CMK (cell line): ENCODE results near the gene LHFPL2.
"Not testable (repeated sequence)": the region's sequence is repeated elsewhere in the genome, so short reads cannot be mapped to it uniquely, and the experiment has no call there.

ENCODE experiments used
- DNase-seq: peaks from one replicate; pipeline ENCODE4 v3.0.0-alpha.2; 2010; ENCODE audit warnings: low read depth

The LHFPL2 gene

DNA sequence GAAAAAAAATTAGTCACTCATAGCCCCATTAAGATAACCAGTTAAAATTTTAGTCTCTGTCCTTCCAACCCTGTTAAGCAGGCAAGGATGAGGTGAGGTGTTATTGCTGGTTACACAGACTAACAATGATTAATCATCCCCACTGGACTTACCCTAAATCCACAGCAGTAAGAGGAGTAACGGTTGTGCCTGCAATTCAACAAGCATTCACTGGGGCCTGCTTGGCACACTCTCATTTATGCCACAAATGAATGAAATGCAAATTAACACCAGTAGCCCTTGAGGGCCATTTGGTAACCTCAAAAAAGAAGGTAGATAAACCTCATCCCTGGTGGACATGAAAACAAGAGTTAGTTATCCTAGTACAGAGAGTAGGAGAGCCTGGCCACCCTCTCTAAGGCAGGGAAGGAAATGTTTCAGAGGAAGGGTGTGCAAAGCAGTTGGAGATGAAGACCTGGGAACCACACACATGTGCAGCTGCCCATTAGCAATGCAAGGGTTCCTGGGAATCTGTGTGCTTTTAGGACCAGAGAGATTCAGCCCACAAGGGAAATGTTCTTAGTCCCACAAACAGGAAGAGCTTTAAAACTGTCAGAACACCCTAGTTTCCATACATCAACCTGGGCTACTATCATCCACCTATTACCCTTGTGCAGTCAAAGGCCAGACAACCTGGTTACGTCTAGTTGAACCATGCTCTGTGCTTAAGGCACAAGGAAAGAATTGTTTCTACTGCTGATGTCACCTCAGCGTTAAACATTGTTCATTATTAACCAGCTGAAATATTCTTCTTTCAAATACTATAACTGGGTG, 7.7 kb downstream of the LHFPL2 start:
- DNase-seq: no peak

DNA sequence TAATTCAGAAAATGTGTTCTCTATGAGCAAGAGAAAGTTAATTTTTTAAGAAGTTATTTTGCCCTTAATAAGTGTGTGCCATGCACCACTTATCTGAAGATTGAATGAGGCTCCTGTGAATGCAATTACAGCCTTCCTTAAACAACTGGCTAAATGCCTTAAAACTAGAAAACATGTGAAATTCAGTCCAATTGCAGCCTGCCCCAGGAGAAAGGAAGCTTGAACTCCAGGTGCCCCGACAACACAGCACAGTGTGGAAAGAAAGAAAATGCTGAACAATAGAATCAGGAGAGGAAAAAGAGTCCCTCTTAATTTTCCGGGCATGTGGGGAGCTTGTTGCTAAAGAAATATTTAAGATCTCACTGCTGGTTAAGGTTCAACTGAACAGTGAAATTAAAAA, 8.8 kb downstream of the LHFPL2 start:
- no peak for DNase-seq

DNA sequence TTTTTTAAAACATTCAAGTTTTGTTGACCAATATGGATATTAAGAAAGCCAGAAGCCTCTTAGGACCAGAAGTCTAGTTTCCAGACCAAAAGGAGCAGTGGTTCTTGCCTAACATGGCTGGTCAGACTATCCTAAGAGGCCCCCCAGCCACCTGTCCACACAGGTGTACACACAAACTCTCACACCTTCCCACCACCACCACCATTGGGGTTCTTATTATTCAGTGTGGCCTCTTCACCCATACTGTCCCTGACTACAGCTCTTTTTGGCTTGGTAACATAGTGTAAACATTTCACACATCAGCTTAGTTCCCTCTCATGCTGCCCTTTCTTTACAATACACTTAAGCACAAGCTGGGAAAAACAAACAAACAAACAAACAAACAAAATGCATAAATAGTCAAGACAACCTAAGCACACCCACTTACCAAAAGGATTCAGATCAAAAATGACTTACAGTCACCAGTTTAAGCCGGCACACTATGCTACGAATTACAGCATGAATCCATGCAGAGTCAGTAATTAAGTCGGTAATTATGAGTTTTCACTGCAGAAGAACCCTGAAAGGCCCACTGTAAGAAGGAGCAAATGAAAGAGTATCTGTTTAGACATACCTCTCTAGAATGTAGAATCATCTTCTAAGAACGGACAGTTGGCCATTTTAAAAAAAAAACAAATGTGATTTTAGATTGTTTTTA, 9.5 kb downstream of the LHFPL2 start:
- no peak for DNase-seq

DNA sequence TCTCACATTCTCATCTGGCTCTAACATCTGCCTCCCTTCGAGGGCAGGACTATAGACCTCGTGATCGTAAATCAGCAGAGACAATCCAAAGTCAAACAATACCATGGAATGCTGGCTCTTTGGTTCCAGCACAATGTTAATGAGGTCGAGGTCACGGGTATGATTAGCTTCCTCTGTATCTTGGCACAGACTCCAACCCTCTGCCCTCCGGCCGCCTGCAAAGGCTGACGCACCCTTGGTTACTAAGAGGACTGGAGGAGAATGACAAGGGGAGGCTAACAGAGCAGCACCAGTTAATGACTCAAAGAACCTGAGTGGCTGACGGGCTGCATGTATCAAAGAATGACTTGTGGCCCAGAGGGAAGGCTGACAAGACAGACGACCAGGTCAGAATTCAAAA, 10.1 kb downstream of the LHFPL2 start:
- DNase-seq: no peak

DNA sequence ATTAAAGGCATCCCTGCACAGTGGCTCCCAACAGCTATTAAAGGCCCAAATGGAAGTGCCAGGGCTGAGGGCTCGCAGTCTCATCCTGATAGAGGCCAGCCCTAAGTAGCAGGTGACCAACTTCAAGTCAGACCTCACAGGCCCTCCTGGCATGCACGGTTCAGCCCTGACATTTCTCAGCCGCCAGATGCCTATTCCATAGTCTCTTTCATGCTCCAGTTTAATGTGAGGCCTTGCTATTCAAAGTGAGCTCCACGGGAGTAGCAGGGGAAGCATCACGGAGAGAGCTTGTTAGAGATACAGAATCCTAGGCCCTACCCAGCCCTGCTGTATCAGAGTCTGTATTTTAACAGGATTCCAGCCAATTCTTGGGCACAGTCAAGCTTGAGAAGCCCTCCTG, 11.1 kb downstream of the LHFPL2 start:
- DNase-seq: no peak

DNA sequence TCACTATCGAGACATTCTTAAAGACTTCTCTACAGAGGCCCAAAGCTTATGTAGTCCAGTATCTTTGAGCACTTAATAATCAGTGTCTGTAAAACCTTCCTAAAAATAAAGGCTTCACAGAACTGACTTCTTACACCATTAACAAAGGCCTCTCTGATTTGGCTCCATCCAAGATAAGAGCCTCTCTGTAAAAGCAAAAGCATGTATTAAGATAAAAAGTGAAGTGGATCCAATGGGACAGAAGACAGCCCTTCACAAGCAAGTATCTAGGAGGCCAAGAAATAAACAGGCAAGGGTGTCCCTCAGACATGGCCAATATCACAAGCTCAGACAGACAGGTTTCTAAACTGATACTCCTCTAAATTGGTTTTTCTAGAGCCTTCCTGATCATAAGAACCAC, 11.9 kb downstream of the LHFPL2 start:
- no peak for DNase-seq

DNA sequence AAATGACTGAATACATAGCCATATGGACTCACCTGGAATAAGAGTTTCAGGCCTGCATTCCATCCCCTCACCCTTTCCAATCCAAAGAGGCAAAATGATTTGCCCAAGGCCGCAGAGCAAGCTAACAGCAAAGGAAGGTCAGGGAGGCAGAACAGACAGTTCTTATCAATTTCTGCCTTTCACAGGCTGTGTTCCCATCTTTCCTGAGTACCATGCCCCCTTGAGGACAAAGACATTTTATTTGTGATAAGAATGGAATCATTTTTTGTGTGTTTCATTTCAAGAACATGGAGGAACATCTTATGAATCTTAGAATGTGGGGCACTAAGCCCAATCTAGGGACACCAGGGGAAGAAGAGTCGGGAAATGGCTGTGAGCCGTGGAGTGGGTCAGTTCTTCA, 13.9 kb downstream of the LHFPL2 start:
- DNase-seq: no peak

DNA sequence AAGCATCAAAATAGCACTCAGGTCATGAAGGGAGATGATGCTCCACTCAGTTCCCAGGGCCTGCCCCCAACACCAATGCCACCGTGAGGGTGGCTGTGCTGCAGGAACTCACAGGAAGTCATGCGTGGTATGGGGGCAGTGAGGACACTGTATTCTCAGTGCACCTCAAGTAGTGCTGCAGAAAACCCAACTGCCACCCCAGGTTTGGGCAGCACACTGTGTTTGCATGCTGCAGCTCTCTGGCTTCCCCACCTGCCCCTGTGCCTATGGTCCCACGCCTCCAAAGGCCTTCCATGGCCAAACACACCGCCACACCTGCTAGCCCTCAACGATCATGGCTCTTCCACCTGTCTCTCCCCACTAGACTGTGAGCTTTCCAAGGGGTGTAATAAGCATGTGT, 14.3 kb downstream of the LHFPL2 start:
- no peak for DNase-seq

DNA sequence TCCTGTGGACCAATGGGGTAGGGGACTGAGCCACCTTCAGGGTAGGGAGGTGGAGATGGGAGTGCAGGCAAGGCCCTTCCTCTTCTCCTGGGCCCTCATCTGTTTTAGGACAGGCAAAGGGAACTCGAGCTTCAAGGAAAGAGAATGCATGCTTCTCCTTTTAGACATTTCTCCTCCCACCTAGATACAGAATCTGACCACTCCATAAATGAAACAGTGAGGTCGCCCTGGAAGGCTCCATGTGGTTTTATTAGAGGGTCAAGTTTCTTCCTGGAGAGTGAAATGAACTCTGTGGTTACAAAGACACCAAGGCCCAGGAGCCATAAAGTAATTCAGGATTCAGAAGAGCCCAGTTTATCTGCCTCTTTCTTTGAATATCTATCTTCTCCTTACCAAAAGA, 14.9 kb downstream of the LHFPL2 start:
- DNase-seq: no peak

DNA sequence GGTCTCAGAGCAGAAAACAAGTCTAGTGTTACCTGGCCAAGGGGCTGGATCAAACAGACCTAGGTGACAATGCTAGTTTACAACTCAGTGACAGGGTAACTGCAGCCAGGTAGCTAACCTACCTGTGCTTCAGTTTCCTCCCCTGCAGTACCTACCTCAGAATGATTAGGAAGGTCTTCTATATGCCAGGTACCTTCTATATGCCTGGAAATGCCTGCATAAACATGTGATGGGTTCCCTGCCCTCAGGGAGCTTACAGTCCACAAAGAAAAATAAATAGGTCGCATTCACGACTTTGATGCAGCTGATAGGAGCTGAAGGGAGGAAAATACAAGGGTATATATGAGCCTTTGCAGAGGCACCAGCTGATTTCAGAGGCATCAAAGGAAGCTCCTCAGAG, 16.1 kb downstream of the LHFPL2 start:
- DNase-seq: no peak

DNA sequence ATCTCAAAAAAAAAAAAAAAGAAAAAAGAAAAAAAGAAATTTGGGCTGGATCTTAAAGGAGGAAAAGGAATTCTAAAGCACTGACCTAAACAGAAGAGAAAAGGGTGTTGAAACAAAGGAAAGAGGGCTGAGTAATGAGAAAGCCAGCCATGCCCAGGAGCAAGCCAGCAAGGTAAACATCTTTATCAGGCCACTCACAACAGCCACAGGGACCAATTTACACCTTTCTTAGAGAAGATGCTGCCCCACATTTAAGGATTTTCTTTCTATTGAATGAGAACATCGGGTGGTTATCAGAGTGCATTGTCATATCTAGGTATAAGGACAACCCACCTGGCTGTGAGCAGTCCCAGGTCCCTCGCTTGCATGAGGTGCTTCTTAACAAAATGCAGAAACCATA, 16.6 kb downstream of the LHFPL2 start:
- DNase-seq: no peak

DNA sequence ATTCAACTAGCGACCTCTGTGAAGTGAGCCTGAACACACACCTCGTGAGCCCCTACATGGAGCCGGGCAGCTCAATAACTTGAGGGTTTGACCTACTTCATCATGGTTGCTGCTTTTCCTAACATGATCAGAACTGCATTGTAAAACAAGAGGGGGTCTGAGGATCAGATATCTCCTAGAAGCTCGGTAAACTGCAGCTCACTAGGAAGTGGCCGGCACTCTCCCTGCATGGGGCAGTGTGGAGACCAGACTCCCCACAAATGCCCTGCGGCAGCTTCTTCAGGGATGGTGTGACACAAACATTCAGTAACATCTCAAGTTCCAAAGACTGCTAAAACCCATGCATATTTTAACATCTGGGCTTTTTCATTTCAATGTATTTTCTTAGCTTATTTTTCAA, 18.5 kb downstream of the LHFPL2 start:
- DNase-seq: no peak

DNA sequence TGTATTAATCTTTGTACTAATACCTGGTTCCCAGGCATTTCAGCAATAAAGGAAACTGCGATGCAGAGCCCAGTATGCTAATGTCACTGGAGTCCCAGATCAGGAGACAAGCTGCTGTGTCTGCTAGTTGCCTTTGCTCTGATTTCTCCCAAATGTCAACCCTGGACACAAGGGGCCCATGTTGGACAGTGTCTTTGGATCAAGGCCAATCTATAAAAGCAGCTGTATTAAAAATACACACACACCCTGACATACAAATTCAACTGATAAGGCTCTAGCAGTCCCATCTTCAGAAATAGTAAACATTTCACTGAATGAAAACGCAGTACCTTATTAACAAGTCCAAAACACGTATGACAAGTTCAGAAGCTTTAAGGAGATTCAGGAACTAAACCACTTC, 18.9 kb downstream of the LHFPL2 start:
- DNase-seq: no peak

DNA sequence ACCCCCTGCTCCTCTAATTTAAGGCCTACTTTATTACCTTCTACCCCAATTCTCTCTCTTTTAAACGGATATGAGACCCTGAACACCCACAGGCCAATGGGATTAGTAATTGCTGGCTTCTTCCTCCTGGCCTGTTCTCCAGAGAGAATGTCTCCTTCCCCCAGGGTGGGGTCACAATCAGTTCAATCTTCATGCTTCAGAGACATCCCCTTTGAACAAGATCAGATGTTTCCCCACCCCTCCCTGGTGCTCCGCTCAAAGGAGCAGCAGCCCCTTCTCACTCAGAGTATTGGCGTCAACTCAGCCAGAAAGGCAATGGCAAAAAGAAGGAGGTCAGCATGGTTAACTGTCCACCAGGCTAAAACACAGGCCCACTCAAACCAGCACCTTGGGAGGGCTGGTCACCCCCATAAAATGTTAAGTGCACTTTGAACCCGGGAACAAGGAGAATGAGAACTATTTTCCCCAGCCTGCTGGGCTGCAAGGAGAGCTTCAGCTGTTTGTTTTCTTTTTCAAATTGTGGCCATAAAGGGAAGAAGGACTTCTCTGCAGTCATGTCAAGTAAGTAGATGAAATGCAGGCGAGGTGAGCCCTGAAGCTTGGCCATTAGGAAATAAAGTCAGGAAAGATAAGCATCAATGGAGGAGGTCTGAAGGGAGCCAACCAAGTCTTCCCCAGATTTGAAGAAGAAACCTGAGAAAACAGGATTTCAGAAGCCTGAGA, 20.1 kb downstream of the LHFPL2 start:
- DNase-seq: no peak

DNA sequence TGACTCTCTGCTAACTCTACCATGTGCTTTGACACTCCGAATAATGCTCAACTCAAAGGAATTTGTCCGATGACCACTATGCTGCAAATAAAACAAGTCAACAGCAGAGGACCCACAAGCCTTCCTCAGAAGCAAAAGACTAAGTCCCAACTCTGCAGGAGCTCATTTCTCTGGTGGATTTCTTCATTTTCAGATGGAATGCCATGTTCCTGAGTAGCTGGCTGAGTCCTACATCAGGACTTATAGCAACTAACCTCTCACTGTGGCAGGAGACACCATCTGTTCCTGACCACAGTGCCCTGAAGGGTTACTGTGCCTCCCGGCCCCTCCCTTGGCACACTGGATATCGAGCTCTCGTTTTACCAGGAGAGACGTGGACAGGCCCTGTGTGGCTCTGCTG, 20.8 kb downstream of the LHFPL2 start:
- DNase-seq: no peak

DNA sequence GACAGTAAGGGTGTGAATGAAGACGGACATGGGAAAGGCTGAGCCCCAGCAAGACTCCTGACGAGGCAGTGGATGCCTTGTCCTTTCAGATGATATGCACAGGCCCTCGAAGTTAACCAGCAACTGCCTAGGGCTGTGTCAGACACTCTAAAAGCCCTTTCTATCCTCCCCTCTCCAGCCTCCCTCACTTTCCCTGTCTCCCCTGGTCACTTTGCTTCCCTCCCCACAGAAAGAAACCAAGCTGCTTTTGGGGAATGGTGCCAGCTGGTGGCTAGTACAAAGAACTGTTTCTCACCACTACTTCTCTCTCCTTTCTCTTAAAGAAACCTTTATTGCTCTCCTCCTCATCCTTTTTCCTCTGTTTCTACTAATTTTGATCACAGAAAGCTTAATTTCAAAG, 21.4 kb downstream of the LHFPL2 start:
- DNase-seq: no peak

DNA sequence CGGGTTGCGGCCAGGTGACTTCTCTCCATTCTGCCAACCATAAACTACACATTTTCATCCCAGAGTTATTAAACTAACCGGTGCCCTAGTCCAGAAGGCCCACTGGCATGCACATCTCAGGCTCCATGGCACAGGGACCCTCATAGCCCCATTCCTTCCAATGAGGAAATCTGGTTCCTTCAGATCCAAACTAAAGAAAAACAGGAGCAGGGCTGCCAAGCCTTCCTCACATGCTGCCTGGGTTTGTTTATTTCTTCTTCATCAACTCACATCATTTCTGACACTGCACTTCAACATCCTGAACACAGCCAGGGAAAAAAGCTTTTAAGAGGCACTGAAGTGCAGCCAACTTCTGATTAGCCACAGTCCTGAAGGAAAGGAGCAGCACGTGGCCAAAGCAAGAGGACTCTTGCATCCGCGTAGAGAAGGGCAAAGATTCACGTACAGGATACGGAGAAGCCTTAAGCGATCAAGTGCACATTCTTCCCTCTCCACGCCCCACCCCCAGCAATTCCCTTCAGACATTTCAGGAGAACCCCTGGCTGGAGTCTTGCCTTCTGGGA, 22.5 kb downstream of the LHFPL2 start:
- no peak for DNase-seq

DNA sequence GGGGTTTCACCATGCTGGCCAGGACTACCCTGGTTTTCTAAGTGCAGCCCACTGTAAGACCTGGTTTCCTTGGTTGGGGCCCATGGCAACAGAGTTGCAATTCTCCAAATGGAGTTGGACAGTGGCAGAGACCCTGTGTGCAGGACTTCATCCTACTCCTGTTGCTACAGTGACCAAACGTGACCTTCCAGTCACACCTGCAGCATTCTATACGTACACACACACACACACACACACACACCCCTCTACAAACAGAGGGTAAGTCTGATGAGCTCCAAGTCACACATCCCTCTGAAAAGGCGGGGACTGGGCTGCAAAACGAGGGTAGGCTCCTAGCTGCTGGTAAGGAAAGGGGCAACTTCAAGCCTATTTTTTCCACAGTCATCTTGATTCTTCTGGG, 23.6 kb downstream of the LHFPL2 start:
- DNase-seq: no peak

DNA sequence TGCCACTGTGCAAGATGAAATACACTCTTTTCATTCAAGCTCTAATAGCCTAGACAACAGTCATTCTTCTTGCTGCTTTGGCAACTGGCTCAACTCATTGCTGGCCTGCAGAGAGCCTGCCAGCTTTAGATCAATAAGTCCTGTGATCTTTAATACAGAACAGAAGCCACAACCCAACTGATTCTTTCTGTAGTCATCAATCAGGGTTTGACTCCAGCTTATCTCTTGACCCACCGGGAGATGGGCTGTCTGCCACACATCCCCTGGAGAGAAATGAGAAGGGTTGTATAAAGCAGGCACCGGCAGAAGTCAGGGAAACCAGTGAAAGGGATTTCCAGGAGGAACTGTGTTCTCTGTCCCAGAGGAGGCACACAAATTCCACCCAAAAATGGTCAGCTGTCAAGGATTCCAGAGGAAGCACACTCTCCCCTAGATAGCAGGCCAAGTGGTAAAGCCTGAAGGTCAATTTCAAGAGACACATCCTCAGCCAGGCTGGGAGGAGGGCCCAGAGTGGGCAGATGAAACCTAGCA, 24.5 kb downstream of the LHFPL2 start:
- no peak for DNase-seq

DNA sequence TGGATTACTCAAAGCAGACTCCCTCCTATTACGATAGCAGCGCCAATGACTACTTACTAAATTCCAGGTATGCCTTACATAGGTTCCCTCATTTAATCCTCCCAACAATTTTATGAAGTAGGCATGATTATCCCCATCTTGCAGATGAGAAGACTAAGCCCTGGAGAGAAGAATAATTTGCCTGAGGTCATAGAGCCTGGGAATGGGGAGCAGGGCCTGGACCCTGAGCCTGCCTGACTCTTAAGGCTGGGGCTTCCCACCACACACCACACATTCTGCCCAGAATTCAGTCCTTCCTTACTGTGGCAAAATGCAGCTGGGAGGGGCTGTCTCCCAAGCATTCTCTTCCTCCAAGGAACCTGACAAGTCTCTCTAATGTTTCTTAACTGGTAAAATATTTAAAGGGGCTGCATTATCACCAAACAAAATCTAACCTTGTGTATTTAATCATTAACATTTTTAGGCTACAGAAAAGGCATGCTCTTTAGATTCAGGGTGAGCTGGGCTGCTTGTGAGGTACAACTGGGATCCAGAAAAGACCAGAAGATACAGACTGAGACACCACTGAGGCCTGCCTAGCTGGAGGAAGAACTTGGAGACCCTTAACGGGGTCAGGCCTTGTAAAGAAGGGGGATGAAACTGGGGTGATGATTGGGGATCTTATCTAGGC, 26.1 kb downstream of the LHFPL2 start:
- DNase-seq: no peak

DNA sequence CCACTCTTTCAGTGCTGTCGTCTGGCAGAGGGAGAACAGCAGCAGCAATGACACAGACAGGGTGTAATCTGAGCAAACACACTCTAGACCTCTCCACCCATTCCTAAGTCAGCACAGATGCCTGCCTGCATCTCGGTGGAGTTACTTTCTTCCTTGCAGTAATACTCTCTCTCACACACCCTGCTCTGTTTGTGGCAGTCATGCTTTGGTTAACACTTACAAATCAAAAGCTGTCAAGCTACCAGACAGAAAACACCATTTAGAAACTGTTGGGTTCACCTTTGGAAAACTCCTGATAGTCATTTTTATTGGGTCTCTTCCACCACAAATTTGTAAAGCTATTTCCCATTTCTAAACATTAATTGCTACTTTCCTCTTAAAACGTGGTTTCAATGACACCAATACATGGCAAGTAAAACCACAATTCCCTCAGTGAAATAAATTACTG, 27.3 kb downstream of the LHFPL2 start:
- no peak for DNase-seq

DNA sequence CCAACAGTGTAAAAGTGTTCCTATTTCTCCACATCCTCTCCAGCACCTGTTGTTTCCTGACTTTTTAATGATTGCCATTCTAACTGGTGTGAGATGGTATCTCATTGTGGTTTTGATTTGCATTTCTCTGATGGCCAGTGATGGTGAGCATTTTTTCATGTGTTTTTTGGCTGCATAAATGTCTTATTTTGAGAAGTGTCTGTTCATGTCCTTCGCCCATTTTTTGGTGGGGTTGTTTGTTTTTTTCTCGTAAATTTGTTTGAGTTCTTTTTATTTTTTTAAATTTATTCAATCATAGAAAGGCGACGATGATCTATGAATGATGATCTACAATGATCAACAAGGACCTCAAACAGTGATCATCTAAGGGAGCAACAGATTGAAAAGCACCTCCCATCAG, 28.5 kb downstream of the LHFPL2 start:
- not testable (repeated sequence) for DNase-seq
